HG03342 (cell line): ENCODE results near the gene S1PR2.
"Not testable (repeated sequence)": the region's sequence is repeated elsewhere in the genome, so short reads cannot be mapped to it uniquely, and the experiment has no call there.

ENCODE experiments used
- ATAC-seq: cut with Tn5 transposase; IDR thresholded peaks from one replicate; pipeline ENCODE4 v1.9.1; 2021; ENCODE audit warnings: mild to moderate bottlenecking, moderate library complexity; ENCODE audit not compliant: unreplicated experiment

S1PR2 gene

DNA sequence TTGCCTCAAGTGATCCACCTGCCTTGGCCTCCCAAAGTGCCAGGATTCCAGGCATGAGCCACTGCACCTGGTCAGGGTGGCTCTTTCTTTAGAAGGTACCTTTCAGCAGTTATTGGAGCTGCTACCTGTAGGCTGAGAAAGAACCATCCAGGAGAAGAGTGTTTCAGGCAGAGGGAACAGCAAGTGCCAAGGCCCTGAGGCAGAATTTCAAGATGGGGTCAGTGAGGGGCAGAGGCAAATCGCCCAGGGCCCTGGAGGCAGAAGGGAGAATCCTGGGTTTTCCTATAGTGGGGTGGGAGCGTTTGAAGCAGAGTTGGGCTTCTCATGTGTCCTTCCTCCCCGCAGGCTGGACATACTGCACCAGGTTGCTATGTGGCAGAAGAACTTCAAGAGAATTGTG lies 23.1 kb upstream of the S1PR2 start:
- no peak for ATAC-seq

- ATAC-seq = no peak
Observed at GRCh38 chr19:10252707-10253106, 21.6 kb upstream of the S1PR2 start.

- peak; percentile 83 for ATAC-seq
Observed at GRCh38 chr19:10251792-10252694, 20.9 kb upstream of the S1PR2 start, which contains the start of gene MRPL4. Gene MRPL4 (plus strand): TSS chr19:10252214. CDS start chr19:10252254, 40 bp downstream.

DNA sequence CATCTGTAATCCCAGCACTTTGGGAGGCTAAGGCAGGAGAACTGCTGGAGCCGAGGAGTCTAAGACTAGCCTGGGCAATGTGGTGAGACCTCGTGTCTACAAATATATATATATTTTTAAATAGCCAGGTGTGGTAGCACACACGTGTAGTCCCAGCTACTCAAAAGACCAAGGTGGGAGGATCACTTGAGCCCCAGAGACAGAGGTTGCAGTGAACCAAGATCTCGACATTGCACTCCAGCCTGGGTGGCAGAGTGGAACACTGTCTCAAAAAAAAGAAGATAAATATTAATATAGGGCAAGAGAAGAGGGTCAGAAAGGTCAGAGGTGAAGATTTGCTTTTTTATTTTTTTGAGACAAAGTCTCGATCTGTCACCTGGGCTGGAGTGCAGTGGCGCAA lies 15.4 kb upstream of the S1PR2 start:
- no peak for ATAC-seq

- ATAC-seq = no peak
Observed at GRCh38 chr19:10245189-10245939, 14.2 kb upstream of the S1PR2 start.

DNA sequence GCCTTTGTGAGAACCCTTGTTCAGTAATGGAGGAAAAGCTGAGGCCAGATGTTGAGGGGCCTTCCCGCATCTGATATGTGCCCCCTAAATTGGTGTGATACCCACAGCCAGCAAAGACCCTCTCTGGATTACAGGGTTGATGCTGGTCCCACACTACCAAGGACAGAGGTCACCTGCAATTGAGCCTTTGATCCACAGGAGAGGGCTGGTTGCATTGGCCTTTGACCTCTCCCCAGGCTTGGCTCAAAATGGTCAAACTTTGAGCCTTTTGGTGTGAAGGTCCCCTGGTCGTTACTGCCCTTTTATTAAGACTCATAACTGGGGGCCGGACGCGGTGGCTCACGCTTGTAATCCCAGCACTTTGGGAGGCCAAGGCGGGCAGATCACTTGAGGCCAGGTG lies 12.5 kb upstream of the S1PR2 start:
- ATAC-seq = no peak

GRCh38 chr19:10241826-10242449 lies 10.8 kb upstream of the S1PR2 start:
- not testable (repeated sequence) for ATAC-seq

GRCh38 chr19:10238172-10238783 lies 7.1 kb upstream of the S1PR2 start:
- ATAC-seq = no peak

GRCh38 chr19:10237702-10238101 lies 6.6 kb upstream of the S1PR2 start:
- no peak for ATAC-seq

DNA sequence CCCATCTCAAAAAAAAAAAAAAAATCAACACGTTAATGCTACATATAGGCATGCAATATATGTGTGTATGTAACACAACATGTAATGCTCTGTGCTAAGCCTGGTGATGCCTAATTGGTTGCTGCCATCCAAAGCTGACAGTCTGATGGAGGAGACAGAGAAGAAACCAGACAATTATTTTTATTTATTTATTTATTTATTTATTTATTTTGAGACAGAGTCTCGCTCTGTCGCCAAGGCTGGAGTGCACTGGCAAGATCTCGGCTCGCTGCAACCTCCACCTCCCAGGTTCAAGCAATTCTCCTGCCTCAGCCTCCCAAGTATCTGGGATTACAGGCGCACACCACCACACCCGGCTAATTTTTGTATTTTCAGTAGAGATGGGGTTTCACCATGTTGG lies 4.3 kb upstream of the S1PR2 start:
- ATAC-seq = not testable (repeated sequence)

DNA sequence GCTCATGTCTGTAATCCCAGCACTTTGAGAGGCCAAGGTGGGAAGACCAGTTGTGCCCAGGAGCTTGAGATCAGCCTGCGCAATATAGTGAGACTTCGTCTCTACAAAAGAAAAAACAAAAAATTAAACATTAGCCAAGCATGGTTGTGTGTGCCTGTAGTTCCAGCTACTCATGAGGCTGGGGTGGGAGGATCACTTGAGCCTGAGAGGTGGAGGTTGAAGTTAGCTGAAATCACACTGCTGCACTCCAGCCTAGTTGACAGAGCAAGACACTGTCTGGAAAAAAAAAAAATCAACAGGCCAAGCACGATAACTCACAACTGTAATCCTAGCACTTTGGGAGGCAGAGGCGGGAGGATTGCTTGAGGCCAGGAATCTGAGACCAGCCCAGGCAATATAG lies 3.9 kb upstream of the S1PR2 start:
- ATAC-seq = no peak

GRCh38 chr19:10233946-10234345 lies 2.8 kb upstream of the S1PR2 start:
- ATAC-seq = no peak

- no peak for ATAC-seq
Observed at GRCh38 chr19:10231612-10232228, 589 bp upstream of the S1PR2 start.

DNA sequence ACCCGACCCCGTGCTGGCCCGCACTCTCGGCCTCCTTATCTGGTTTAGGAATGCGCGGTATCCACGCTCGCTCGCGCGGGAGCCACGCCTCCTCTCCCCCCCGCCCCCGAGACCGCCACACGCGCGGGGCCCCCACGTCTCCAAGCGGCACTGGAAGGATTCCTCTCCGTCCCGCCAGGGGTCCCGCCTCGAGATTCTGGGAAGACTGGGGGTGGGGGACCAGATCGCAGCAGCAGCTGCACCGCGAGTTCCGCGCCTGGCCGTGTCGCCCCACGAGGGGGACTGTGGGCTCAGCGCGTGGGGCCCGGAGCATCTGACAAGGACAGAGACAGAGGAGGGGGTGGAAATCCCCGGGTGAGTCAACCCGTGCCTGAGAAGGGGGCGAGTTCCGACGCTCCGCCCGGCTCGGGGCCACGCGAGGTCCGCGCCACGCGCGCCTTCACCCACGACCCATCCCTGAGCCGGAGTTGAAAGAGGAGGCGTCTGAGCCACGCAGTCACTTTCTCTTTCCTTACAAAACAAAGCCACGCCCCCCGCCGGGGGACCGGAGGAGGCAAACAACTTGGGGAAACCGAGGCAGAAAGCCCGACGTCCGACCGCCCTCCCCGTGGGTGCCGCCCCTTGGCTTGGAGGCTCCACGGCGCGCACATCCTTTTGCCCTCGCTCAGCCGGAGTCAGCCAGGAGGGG lies 814 bp downstream of the S1PR2 start:
- ATAC-seq = no peak

DNA sequence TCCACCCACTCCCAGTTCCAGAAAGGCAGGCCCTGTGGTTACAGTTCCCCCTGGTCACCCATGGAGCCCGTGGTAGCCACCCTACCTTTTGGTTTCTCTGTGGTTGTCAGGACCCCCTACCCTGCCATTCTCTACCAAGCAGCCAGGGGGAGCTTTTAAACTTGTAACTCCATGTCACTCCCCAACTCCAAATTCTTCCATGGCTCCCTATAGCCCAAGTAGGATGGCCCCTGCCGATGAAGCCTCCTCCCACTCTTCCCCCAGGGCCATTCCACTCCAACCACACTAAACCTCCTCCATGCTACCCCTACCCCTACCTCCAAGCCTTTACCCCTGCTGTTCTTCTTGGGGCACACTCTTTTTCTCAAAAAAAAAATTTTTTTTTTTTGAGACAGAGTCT lies 2.2 kb downstream of the S1PR2 start:
- no peak for ATAC-seq

- ATAC-seq = no peak
Observed at GRCh38 chr19:10228393-10228792, 2.7 kb downstream of the S1PR2 start.

- ATAC-seq = no peak
Observed at GRCh38 chr19:10227026-10227971, 3.8 kb downstream of the S1PR2 start.

DNA sequence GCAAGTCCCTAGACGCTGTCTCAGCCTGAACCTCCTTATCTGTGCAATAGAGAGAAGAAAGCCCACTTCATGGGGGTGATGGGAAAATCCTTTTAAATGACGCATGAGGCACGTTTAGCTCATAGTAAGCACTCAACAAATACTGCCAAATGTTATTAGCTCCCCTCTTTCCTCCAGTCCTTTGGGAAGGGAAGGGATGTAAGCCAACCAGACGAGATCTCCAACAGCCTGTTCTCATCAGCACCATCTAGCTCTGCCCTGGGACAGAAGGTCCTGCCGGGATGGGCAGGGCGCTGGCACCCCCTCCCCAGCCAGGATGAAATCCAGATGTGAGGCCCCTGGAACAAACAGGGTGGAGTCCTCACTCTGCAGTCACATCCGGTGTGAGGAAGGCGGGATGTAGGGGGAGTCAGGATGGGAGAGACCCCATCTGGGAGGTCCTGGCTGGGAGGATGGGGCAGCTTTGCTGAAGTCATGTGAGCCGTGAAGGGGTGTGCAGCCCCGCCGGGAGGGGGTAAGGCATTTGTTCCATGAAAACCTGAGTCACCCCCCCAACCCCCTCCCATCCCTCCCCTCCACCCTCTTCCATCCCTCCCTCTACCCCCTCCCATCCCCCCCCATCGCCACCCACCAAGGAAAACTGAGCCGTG lies 4.6 kb downstream of the S1PR2 start:
- ATAC-seq = no peak

GRCh38 chr19:10226021-10226375 lies 5.1 kb downstream of the S1PR2 start:
- no peak for ATAC-seq
